Activated gamma-delta T cell treated with anti-CD3 and anti-CD28 coated beads, Interleukin-2, amount 50 U/mL, for 16 hours (primary cell): ENCODE results near the gene ATAT1.
"Not testable (repeated sequence)": the region's sequence is repeated elsewhere in the genome, so short reads cannot be mapped to it uniquely, and the experiment has no call there.

Source experiments
- DNase-seq: peaks from one replicate; pipeline ENCODE4 v3.0.0-alpha.2; 2020; ENCODE audit warnings: low read depth

ATAT1 gene

GRCh38 chr6:30651143-30651542 lies 24.5 kb downstream of the ATAT1 start:
- no peak for DNase-seq

GRCh38 chr6:30654798-30655742 lies 28.4 kb downstream of the ATAT1 start:
- no peak for DNase-seq

GRCh38 chr6:30655743-30656094 lies 29.0 kb downstream of the ATAT1 start:
- no peak for DNase-seq

- no peak for DNase-seq
Observed at GRCh38 chr6:30656513-30656912, 29.8 kb downstream of the ATAT1 start.

- no peak for DNase-seq
Observed at GRCh38 chr6:30657454-30657853, 30.8 kb downstream of the ATAT1 start.

- DNase-seq = not testable (repeated sequence)
Observed at GRCh38 chr6:30657922-30658321, 31.2 kb downstream of the ATAT1 start.

GRCh38 chr6:30664994-30665767 lies 38.5 kb downstream of the ATAT1 start:
- no peak for DNase-seq

- peak; percentile 22 for DNase-seq
Observed at GRCh38 chr6:30666300-30666699, 39.6 kb downstream of the ATAT1 start.

- no peak for DNase-seq
Observed at GRCh38 chr6:30670760-30671527, 44.3 kb downstream of the ATAT1 start.

GRCh38 chr6:30672445-30673253 lies 46.0 kb downstream of the ATAT1 start, which contains the start of gene DHX16:
DHX16 (minus strand) TSS chr6:30673006; CDS start chr6:30672841, 165 bp downstream.
- DNase-seq = peak; percentile 88

GRCh38 chr6:30676660-30677285 lies 50.1 kb downstream of the ATAT1 start:
- DNase-seq = no peak

- DNase-seq = peak; percentile 90
Observed at GRCh38 chr6:30678964-30679726, 52.5 kb downstream of the ATAT1 start.

- no peak for DNase-seq
Observed at GRCh38 chr6:30679765-30680535, 53.3 kb downstream of the ATAT1 start.

GRCh38 chr6:30681766-30682142 lies 55.1 kb downstream of the ATAT1 start:
- DNase-seq = no peak

GRCh38 chr6:30682143-30683117 lies 55.8 kb downstream of the ATAT1 start:
- peak; percentile 82 for DNase-seq

GRCh38 chr6:30683183-30683979 lies 56.7 kb downstream of the ATAT1 start:
- no peak for DNase-seq

- DNase-seq = no peak
Observed at GRCh38 chr6:30683980-30684338, 57.3 kb downstream of the ATAT1 start.
